GM12891 (cell line): ENCODE measurements around the gene HTR4.

Source experiments
- DNase-seq: peaks from one replicate; pipeline ENCODE4 v3.0.0; 2011; ENCODE audit warnings: low spot score; ENCODE audit not compliant: insufficient read length
- FAIRE-seq: peaks from 2 replicates; lab custom pipeline; 2011; peaks lifted over from hg19 to GRCh38; lab: Jason Lieb, UNC
- PAX5 ChIP-seq: IDR thresholded peaks from 2 replicates; pipeline ENCODE4 v1.6.1; 2011; ENCODE audit warnings: low read length, moderate library complexity, mild to moderate bottlenecking; ENCODE audit not compliant: insufficient read depth, severe bottlenecking
- POLR2A ChIP-seq: IDR thresholded peaks from 2 replicates; pipeline ENCODE4 v1.6.1; 2011; ENCODE audit warnings: low read depth, low read length, control low read depth
- POLR2AphosphoS5 ChIP-seq: IDR thresholded peaks from 2 replicates; pipeline ENCODE4 v1.6.1; 2011; ENCODE audit warnings: low read depth, low read length, control low read depth
- POU2F2 ChIP-seq: IDR thresholded peaks from 2 replicates; pipeline ENCODE4 v1.6.1; 2011; ENCODE audit warnings: low read depth, mild to moderate bottlenecking, control low read depth, low read length, moderate library complexity
- SPI1 ChIP-seq: IDR thresholded peaks from 2 replicates; pipeline ENCODE4 v1.6.1; 2011; ENCODE audit warnings: low read depth, low read length, control low read depth
- TAF1 ChIP-seq: IDR thresholded peaks from 2 replicates; pipeline ENCODE4 v1.6.1; 2011; ENCODE audit warnings: low read depth, low read length, control low read depth

The HTR4 gene

DNA sequence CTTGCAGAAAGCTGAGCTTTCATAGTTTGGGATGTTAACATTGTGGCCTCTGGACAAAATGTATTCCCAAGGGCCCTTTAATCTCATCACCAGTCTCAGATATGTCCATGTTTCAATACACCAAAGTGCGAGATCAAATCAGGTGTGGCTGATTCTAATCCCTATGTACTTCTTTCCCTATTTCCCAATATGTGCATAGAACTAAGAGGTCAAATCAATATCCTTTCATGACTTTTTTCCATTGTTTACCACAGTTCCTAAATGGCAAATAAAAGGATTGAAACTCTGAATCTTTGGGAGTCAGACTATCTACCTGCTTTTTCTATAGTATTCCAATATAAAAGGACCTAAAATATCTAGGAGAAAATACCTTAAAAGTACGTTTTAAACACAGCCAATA, 165.6 kb downstream of the HTR4 start:
- no peak for FAIRE-seq
- TF ChIP-seq TAF1 = no peak
- TF ChIP-seq POLR2A = no peak
- no peak for TF ChIP-seq POLR2AphosphoS5
- TF ChIP-seq SPI1 = no peak
- TF ChIP-seq PAX5 = no peak
- no peak for TF ChIP-seq POU2F2
- no peak for DNase-seq

- DNase-seq (no peak), FAIRE-seq (no peak)
- no peak for TF ChIP-seq POLR2A
- no peak for TF ChIP-seq SPI1
- TF ChIP-seq POU2F2 = no peak
- no peak for TF ChIP-seq PAX5
- no peak for TF ChIP-seq POLR2AphosphoS5
- no peak for TF ChIP-seq TAF1
Observed at GRCh38 chr5:148486456-148486855, 167.9 kb downstream of the HTR4 start.

DNA sequence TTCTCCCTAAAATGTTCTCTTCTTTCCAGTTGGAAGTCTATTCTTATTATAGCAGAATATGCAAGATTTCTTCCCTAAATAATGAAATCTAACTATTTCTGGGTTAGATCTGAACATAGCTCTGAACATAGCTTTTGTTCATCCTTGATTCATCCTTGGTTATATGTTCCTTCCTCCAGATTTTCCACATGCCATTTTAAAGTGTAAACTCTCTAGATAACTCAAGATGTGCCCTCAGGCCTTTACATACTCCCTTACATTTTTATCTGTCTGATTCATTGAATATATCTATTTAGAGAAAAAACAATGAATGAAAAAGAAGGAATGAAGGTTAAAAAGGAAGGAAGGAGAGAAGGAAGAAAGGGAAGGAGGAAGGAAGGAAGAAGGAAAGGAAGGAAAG, 169.7 kb downstream of the HTR4 start:
- no peak for TF ChIP-seq SPI1
- TF ChIP-seq POU2F2 = no peak
- no peak for TF ChIP-seq POLR2AphosphoS5
- TF ChIP-seq TAF1 = no peak
- no peak for TF ChIP-seq POLR2A
- no peak for TF ChIP-seq PAX5
- DNase-seq (no peak), FAIRE-seq (no peak)

GRCh38 chr5:148483750-148484149, 170.6 kb downstream of the HTR4 start:
- TF ChIP-seq SPI1 (no peak), POLR2A (no peak), POU2F2 (no peak), PAX5 (no peak), POLR2AphosphoS5 (no peak), TAF1 (no peak)
- DNase-seq = no peak
- no peak for FAIRE-seq

GRCh38 chr5:148482697-148483462, 171.4 kb downstream of the HTR4 start:
- FAIRE-seq = peak; percentile 86
- DNase-seq = peak; percentile 16
- TF ChIP-seq SPI1 = no peak
- TF ChIP-seq POLR2A = no peak
- no peak for TF ChIP-seq PAX5
- TF ChIP-seq POLR2AphosphoS5 = no peak
- TF ChIP-seq TAF1 = no peak
- no peak for TF ChIP-seq POU2F2

GRCh38 chr5:148482196-148482595, 172.1 kb downstream of the HTR4 start:
- DNase-seq (no peak), FAIRE-seq (no peak)
- TF ChIP-seq POLR2A (no peak), TAF1 (no peak), POU2F2 (no peak), POLR2AphosphoS5 (no peak), SPI1 (no peak), PAX5 (no peak)

GRCh38 chr5:148477429-148477828, 176.9 kb downstream of the HTR4 start:
- FAIRE-seq = no peak
- TF ChIP-seq POLR2A (no peak), PAX5 (no peak), POLR2AphosphoS5 (no peak), SPI1 (no peak), TAF1 (no peak), POU2F2 (no peak)
- no peak for DNase-seq

- DNase-seq = no peak
- TF ChIP-seq POU2F2 = no peak
- no peak for TF ChIP-seq PAX5
- no peak for TF ChIP-seq TAF1
- no peak for TF ChIP-seq POLR2A
- FAIRE-seq = no peak
Observed at GRCh38 chr5:148476302-148476701, 178.0 kb downstream of the HTR4 start.

DNA sequence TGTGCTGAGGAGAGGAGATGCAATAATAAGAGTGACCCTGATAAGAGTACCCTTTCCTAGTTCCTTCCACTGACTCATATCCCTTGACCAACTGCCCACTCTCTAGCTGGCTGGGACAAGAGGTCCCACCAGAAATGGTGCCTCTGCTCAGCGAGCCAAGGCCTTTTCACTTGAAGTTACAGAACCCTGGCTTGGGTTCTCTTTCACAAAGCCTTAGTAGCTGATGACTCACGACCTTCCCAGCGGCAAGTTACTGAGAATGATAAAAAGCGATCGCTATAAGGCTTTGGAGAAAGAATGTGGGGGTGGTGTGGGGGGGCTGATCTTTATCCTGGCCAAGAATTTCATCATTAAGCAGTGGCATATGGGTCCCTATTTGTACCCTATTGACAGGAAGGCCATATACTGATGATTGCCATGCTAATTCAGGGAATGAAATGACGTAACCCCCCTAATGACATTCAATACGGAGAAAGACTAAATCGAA, 180.3 kb downstream of the HTR4 start:
- DNase-seq = no peak
- no peak for FAIRE-seq
- TF ChIP-seq POU2F2 (no peak), POLR2A (no peak), TAF1 (no peak), PAX5 (no peak), SPI1 (no peak), POLR2AphosphoS5 (no peak)

DNA sequence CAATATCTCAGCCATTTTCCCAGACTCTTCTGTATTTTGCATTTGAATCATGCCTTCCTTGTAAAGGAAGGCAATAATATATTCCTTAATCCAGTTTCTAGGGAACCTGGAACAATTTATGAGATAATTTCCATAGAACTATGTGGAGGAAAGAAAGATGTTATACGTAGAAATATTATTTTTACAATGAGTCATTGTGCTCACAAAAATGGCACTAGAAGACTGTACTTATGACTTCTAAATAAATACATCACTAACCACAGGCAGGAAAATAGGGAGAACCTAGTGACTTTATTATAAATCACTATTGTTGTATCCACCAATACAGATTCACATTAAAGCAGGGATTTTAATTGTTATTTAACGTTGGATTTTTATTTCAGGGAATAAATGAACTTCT, 182.9 kb downstream of the HTR4 start:
- FAIRE-seq (no peak), DNase-seq (no peak)
- TF ChIP-seq POLR2A = no peak
- TF ChIP-seq POU2F2 = no peak
- no peak for TF ChIP-seq POLR2AphosphoS5
- TF ChIP-seq SPI1 = no peak
- no peak for TF ChIP-seq PAX5
- no peak for TF ChIP-seq TAF1
